HL-60 (cell line): ENCODE measurements around the gene TMC5.

Experiments
- DNase-seq, 2 experiments: peaks; one replicate each; pipeline ENCODE4 v3.0.0-alpha.2; 2010 to 2020; ENCODE audit warnings: low read depth in 1 of 2, low spot score in 1 of 2
- H3K27ac ChIP-seq: fragments of 250-450 bp; sonication (Bioruptor Pico); replicated peaks from 2 replicates; pipeline ENCODE4 v1.5.1; 2020; ENCODE audit warnings: mild to moderate bottlenecking, moderate library complexity
- H3K27me3 ChIP-seq: fragments of 250-450 bp; sonication (Bioruptor Pico); 2 replicates; pipeline ENCODE4 v1.5.1; 2021; ENCODE audit warnings: mild to moderate bottlenecking, moderate library complexity; ENCODE audit not compliant: insufficient read depth, poor library complexity, severe bottlenecking
- H3K4me3 ChIP-seq: replicated peaks from 2 replicates; pipeline ENCODE4 v1.5.1; 2011; ENCODE audit warnings: mild to moderate bottlenecking, control low read depth, low read length; ENCODE audit not compliant: insufficient read depth
- CTCF ChIP-seq: IDR thresholded peaks from one replicate; pipeline ENCODE4 v1.5.1; 2011; ENCODE audit warnings: low read length, control low read depth, inconsistent platforms; ENCODE audit not compliant: insufficient read depth
- GABPA ChIP-seq: IDR thresholded peaks from 2 replicates; pipeline ENCODE4 v1.6.1; 2012; ENCODE audit warnings: low read depth
- POLR2AphosphoS5 ChIP-seq: IDR thresholded peaks from 2 replicates; pipeline ENCODE4 v1.6.1; 2012; ENCODE audit warnings: low read depth
- REST ChIP-seq: IDR thresholded peaks from 2 replicates; pipeline ENCODE4 v1.6.1; 2012; ENCODE audit warnings: low read depth; ENCODE audit not compliant: insufficient replicate concordance
- SPI1 ChIP-seq: IDR thresholded peaks from 2 replicates; pipeline ENCODE4 v1.6.1; 2012; ENCODE audit warnings: low read depth, mild to moderate bottlenecking, borderline replicate concordance

Gene TMC5

GRCh38 chr16:19424478-19424877 lies 6.8 kb downstream of the TMC5 start:
- TF ChIP-seq GABPA (no peak), REST (no peak), SPI1 (no peak), POLR2AphosphoS5 (no peak), CTCF (no peak)
- Histone ChIP-seq H3K27ac (no peak overlapping the region), H3K4me3 (no peak overlapping the region), H3K27me3 (no peaks in the 10 kb centered on the region)
- DNase-seq: no peak

DNA sequence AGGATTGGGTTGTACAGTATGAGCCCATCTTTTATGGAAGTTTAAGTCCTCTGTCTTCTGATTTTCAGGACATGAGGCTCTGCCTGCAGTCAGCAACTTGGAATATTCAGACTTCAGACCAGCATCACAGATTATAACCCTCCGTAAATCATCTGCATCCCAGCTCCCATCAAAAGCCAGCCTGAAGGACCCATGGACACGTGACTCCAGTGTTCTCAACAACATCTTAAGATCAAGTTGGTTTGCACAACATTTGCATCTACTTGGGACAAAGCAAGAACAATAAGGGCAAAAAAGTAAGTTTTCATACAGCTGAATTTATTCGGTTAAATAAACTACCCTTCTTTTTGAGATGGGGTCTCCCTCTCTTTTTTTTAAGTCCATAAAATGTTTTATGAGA lies 12.7 kb downstream of the TMC5 start:
- no peak for DNase-seq
- TF ChIP-seq REST (no peak), GABPA (no peak), SPI1 (no peak), POLR2AphosphoS5 (no peak), CTCF (no peak)
- no peaks in the 10 kb centered on the region for H3K27me3 ChIP-seq
- H3K4me3 ChIP-seq: no peak overlapping the region
- H3K27ac ChIP-seq: no peak overlapping the region

DNA sequence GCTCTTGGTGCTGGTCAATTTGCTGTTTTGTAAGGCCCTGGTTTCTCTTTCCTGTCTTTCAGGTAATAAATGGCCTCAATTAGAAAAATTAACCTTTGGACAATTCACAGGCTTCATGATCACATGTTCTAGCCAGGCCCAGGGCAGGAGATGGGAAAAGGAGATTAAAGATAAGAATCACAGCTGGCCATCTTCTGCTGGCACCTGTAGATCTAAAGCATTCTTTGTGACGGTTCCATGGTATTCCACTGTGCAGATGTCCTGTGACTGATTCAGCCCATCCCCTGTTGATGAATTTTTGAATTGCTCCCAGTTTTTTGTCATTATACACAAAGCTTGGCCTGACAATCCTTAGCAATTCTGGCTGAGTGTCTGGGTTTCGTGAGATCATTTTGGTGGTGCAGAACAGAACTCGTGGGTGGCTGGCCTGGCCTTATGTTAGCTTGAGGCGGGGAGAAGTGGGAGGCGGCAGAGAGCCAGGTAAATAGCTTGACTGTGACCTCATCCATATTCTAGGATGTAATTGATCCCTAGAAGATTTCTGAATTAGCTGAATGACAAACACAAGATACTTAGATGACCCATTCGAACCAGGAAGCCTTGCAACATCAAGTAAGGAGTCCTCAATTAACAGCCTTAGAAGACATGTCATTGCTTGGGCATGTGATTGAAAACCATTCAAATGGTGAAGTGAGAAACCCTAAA lies 14.1 kb downstream of the TMC5 start:
- TF ChIP-seq POLR2AphosphoS5 (no peak), GABPA (no peak), CTCF (no peak), REST (no peak), SPI1 (no peak)

More for the DNA sequence above, 14.1 kb downstream of the TMC5 start:
- no peak for DNase-seq
- H3K27ac ChIP-seq: 0 out of 2 replicates have a peak overlapping the region, but pooled peaks have one; percentile 0
- no peaks in the 10 kb centered on the region for H3K27me3 ChIP-seq
- no peak overlapping the region for H3K4me3 ChIP-seq
